Activated B cell treated with CpG ODN at 0.5 μM for 24 hours (primary cell): ENCODE measurements around the gene RNF166. TPM values are rescaled to one million over a fixed set of nuclear protein-coding genes. Genes with fewer than 3 reads are reported as not detected.
"Not testable (repeated sequence)": the region's sequence is repeated elsewhere in the genome, so short reads cannot be mapped to it uniquely, and the experiment has no call there.

ENCODE experiments used
- ATAC-seq: fragments of 200-7000 bp; cut with Tn5 transposase; one replicate; pipeline ENCODE4 v1.10.0; 2021; ENCODE audit warnings: low read depth, mild to moderate bottlenecking, moderate library complexity
- CTCF ChIA-PET: fragments of 350-600 bp; sonication (Branson Sonifier 250); formaldehyde crosslinking; loops from one replicate; lab custom pipeline; 2021; ENCODE audit warnings: antibody characterized with exemption; lab: Charles Lee
- POLR2A ChIA-PET: fragments of 350-600 bp; sonication (Branson Sonifier 250); formaldehyde crosslinking; loops from one replicate; lab custom pipeline; 2021; ENCODE audit warnings: antibody characterized with exemption; lab: Charles Lee
- DNase-seq: peaks from one replicate; pipeline ENCODE4 v3.0.0; 2022
- H3K27ac Mint-ChIP-seq: one replicate; pipeline ENCODE4 v1.8.0; 2020; ENCODE audit warnings: mixed read lengths
- H3K27me3 Mint-ChIP-seq: one replicate; pipeline ENCODE4 v1.8.0; 2021; ENCODE audit warnings: mixed read lengths
- H3K36me3 Mint-ChIP-seq: one replicate; pipeline ENCODE4 v1.8.0; 2021; ENCODE audit warnings: low read depth, mixed read lengths
- H3K4me1 Mint-ChIP-seq: one replicate; pipeline ENCODE4 v1.8.0; 2021; ENCODE audit warnings: mixed read lengths
- H3K4me3 Mint-ChIP-seq: one replicate; pipeline ENCODE4 v1.8.0; 2020; ENCODE audit warnings: mild to moderate bottlenecking, mixed read lengths
- H3K9me3 Mint-ChIP-seq: one replicate; pipeline ENCODE4 v1.8.0; 2020; ENCODE audit warnings: mixed read lengths
- CTCF ChIP-seq: fragments of 200-600 bp; IDR thresholded peaks from one replicate; pipeline ENCODE4 v1.8.0; 2022; ENCODE audit warnings: antibody characterized with exemption, mild to moderate bottlenecking
- intact Hi-C: fragments of 100-400 bp; cut with micrococcal nuclease; formaldehyde crosslinking; loops from one replicate; pipeline ENCODE4 v1.15.1; 2024
- total RNA-seq: library from RNA; stranded (reverse); gene quantifications from 2 replicates; pipeline ENCODE4 v1.2.3, GENCODE V29; 2022

Gene RNF166
- total RNA-seq, 1 donor from 2014 or later = 45.3 TPM

- intact Hi-C loops = no loop called here
- Mint-ChIP-seq H3K4me3 (no peak overlapping the region), H3K4me1 (no peaks in the 10 kb centered on the region), H3K27ac (no peak overlapping the region), H3K27me3 (no peaks in the 10 kb centered on the region), H3K36me3 (peaks cover 17% of the 10 kb centered on the region), H3K9me3 (no peaks in the 10 kb centered on the region)
- POLR2A ChIA-PET = no interaction called here
- CTCF ChIA-PET = no interaction called here
- DNase-seq = no peak
- TF ChIP-seq CTCF = no peak
- no peak for ATAC-seq
Measured at GRCh38 chr16:88673716-88674379, 32.4 kb downstream of the RNF166 start.

DNA sequence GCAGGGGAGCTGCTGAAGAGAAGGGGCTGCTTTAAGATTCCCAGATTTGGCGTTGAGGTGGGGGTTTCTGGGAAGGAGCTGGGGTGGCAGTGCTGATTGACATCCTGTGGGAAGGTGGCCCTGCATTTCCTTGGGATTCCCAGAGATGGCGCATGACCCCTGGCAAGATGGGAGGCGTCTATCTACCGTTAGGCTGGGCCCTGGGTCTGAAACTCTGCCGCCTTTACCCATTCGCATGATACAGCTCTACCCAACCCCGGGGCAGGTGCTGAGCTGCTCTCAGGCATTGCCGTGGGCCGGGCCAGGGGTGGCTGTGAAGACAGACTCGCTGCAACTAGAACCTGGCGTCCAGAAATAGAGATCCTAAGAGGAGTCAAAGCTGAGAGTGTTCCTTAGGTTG is 33.4 kb downstream of the RNF166 start:
- H3K4me1 Mint-ChIP-seq = no peaks in the 10 kb centered on the region
- DNase-seq (no peak), ATAC-seq (no peak)
- POLR2A ChIA-PET = no interaction called here
- CTCF ChIA-PET = no interaction called here
- no peak for TF ChIP-seq CTCF
- H3K36me3 Mint-ChIP-seq = peaks cover 18% of the 10 kb centered on the region
- no peak overlapping the region for H3K4me3 Mint-ChIP-seq
- H3K27me3 Mint-ChIP-seq = no peaks in the 10 kb centered on the region
- no peaks in the 10 kb centered on the region for H3K9me3 Mint-ChIP-seq
- intact Hi-C loops = no loop called here
- no peak overlapping the region for H3K27ac Mint-ChIP-seq

- CTCF ChIA-PET = no interaction called here
- Mint-ChIP-seq H3K27ac (no peak overlapping the region), H3K4me1 (no peaks in the 10 kb centered on the region), H3K27me3 (no peaks in the 10 kb centered on the region), H3K4me3 (no peak overlapping the region), H3K36me3 (peaks cover 11% of the 10 kb centered on the region), H3K9me3 (no peaks in the 10 kb centered on the region)
- ATAC-seq (no peak), DNase-seq (no peak)
- POLR2A ChIA-PET = interaction anchor here (1.0 to 1.4 kb wide), 3 partner anchors 8 to 29 kb away, joined by 3 to 4 read pairs (median 4); no protein-coding TSS in a partner anchor
- intact Hi-C loops = no loop called here
- no peak for TF ChIP-seq CTCF
Measured at GRCh38 chr16:88671806-88672205, 34.4 kb downstream of the RNF166 start.

GRCh38 chr16:88669980-88670379 is 36.2 kb downstream of the RNF166 start:
- ATAC-seq (no peak), DNase-seq (no peak)
- ChIA-PET POLR2A (no interaction called here), CTCF (no interaction called here)
- TF ChIP-seq CTCF = no peak
- H3K9me3 Mint-ChIP-seq = no peaks in the 10 kb centered on the region
- H3K4me1 Mint-ChIP-seq = peaks cover 5% of the 10 kb centered on the region
- no peaks in the 10 kb centered on the region for H3K27me3 Mint-ChIP-seq
- no peak overlapping the region for H3K27ac Mint-ChIP-seq
- no peak overlapping the region for H3K4me3 Mint-ChIP-seq
- H3K36me3 Mint-ChIP-seq = peaks cover 7% of the 10 kb centered on the region
- intact Hi-C loops = no loop called here

DNA sequence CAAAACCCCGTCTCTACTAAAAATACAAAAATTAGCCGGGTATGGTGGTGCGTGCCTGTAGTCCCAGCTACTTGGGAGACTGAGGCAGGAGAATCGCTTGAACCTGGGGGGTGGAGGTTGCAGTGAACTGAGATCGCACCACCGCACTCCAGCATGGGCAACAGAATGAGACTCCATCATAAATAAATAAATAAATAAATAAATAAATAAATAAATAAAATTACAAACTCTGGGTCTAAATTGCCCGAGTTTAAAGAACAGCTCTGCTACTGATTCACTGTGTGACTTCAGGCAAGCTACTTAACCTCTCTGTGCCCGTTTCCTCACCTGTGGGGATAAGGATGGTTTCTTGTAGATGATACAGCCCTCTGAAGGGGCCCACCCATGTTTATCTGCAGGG is 36.7 kb downstream of the RNF166 start:
- H3K4me3 Mint-ChIP-seq, POLR2A ChIA-PET, intact Hi-C loops: not testable (repeated sequence)

DNA sequence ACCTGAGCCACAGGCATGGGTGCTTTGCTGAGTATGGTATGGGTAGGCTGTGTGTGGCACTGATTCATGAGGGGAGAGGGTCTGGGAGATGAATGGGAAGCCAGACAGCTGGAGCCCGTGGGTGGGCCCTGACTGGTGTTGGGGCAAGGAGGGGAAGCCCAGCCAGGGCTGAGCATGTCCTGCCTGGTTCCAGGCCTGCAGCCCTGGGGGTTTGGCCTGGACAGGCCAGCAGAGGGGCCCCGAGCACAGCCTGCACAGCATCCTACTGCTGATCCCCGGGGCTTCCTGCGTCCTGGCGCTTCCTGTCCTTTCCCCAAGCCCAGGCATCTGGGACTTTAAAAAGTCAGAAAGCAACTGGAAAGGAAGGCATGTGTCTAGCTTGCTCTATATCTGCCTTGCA is 38.7 kb downstream of the RNF166 start:
- no peak for DNase-seq
- intact Hi-C loops = no loop called here
- CTCF ChIA-PET = no interaction called here

More for the DNA sequence above, 36.7 kb downstream of the RNF166 start:
- H3K36me3 Mint-ChIP-seq, H3K27me3 Mint-ChIP-seq, CTCF ChIA-PET, H3K9me3 Mint-ChIP-seq, DNase-seq, ATAC-seq, H3K27ac Mint-ChIP-seq, H3K4me1 Mint-ChIP-seq: not testable (repeated sequence)

More for the DNA sequence above, 38.7 kb downstream of the RNF166 start:
- Mint-ChIP-seq H3K4me3 (no peak overlapping the region), H3K9me3 (no peaks in the 10 kb centered on the region), H3K27ac (peak overlapping the region; percentile 63), H3K36me3 (peaks cover 11% of the 10 kb centered on the region), H3K4me1 (peaks cover 13% of the 10 kb centered on the region), H3K27me3 (no peaks in the 10 kb centered on the region)
- no peak for TF ChIP-seq CTCF
- POLR2A ChIA-PET = no interaction called here
- no peak for ATAC-seq
